ENCODE measurements around the gene SLC46A3. TPM values are rescaled to one million over a fixed set of nuclear protein-coding genes. Genes with fewer than 3 reads are reported as not detected.
A peak's percentile ranks its signal among the peaks of the same experiment; 100 is the strongest.

The SLC46A3 gene
- total and polyA plus RNA-seq, 2 experiments from 2014 or later, result 0.16 to 0.28 TPM

DNA sequence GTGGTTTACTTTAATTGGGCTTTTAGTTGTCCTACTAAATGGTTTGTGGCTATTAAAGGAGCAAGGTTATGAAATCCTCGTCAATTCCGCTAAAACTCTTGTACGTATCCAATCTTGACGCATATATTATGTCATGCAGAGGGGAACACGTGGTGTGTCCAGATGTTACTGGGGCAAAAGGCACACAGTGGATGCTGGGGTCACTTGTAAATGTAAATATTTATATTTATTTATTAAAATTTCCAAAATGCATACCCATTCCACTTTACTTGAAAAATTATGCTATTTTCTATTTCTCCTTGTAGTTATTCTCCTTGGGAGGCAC is 36.7 kb upstream of the SLC46A3 start (continued):
- TF ChIP-seq, protein P1, sequence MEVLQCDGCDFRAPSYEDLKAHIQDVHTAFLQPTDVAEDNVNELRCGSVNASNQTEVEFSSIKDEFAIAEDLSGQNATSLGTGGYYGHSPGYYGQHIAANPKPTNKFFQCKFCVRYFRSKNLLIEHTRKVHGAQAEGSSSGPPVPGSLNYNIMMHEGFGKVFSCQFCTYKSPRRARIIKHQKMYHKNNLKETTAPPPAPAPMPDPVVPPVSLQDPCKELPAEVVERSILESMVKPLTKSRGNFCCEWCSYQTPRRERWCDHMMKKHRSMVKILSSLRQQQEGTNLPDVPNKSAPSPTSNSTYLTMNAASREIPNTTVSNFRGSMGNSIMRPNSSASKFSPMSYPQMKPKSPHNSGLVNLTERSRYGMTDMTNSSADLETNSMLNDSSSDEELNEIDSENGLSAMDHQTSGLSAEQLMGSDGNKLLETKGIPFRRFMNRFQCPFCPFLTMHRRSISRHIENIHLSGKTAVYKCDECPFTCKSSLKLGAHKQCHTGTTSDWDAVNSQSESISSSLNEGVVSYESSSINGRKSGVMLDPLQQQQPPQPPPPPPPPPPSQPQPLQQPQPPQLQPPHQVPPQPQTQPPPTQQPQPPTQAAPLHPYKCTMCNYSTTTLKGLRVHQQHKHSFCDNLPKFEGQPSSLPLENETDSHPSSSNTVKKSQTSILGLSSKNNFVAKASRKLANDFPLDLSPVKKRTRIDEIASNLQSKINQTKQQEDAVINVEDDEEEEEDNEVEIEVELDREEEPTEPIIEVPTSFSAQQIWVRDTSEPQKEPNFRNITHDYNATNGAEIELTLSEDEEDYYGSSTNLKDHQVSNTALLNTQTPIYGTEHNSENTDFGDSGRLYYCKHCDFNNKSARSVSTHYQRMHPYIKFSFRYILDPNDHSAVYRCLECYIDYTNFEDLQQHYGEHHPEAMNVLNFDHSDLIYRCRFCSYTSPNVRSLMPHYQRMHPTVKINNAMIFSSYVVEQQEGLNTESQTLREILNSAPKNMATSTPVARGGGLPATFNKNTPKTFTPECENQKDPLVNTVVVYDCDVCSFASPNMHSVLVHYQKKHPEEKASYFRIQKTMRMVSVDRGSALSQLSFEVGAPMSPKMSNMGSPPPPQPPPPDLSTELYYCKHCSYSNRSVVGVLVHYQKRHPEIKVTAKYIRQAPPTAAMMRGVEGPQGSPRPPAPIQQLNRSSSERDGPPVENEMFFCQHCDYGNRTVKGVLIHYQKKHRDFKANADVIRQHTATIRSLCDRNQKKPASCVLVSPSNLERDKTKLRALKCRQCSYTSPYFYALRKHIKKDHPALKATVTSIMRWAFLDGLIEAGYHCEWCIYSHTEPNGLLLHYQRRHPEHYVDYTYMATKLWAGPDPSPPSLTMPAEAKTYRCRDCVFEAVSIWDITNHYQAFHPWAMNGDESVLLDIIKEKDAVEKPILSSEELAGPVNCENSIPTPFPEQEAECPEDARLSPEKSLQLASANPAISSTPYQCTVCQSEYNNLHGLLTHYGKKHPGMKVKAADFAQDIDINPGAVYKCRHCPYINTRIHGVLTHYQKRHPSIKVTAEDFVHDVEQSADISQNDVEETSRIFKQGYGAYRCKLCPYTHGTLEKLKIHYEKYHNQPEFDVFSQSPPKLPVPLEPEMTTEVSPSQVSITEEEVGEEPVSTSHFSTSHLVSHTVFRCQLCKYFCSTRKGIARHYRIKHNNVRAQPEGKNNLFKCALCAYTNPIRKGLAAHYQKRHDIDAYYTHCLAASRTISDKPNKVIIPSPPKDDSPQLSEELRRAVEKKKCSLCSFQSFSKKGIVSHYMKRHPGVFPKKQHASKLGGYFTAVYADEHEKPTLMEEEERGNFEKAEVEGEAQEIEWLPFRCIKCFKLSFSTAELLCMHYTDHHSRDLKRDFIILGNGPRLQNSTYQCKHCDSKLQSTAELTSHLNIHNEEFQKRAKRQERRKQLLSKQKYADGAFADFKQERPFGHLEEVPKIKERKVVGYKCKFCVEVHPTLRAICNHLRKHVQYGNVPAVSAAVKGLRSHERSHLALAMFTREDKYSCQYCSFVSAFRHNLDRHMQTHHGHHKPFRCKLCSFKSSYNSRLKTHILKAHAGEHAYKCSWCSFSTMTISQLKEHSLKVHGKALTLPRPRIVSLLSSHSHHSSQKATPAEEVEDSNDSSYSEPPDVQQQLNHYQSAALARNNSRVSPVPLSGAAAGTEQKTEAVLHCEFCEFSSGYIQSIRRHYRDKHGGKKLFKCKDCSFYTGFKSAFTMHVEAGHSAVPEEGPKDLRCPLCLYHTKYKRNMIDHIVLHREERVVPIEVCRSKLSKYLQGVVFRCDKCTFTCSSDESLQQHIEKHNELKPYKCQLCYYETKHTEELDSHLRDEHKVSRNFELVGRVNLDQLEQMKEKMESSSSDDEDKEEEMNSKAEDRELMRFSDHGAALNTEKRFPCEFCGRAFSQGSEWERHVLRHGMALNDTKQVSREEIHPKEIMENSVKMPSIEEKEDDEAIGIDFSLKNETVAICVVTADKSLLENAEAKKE (CRISPR knock-in tag; IDR thresholded peaks at IDR 0.05), result no peak
- TF ChIP-seq POLR2AphosphoS5 (IDR thresholded peaks at IDR 0.05; ENCODE audit: low read depth), result no peak

DNA sequence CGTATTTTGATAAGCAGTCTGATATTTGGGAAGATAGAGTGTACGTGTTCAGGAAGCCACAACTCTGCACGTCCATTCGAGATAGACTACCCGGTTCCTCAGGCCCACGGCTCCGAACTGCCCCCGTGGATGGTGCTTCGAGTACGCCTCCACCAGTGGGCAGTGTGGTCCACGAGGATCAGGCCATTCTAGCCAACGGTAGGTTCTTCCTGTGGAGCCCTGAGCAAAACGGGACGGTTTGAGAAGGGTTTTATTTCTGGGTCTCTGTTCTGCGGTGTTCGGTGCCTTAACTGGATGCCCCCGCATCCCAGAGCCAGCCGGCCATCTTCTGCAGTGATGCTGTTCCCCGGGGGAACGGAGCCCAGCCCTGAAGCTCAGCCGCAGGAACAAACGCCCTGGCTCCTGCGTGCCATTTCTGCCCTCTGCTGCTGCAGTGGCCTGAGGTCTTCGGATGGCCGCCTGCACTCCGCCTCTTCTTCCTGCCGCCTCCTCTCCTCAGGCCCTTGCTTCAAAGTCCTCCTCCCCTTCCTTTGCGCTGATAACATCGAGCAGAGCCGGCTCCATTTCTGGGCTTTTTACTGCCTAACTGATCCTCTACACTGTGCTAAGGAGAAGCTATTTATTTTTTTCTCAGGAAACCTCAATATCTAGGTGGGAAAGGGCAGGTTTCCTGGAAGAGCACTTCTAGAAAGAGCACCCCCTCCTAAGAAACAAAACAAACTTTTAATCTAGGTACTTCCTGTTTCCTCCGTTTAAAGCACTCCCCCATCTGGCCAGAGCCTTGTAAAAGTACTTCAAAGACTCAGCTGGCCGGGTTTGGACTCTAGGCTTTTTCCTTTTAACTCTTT is 36.2 kb upstream of the SLC46A3 start:
- Mint-ChIP-seq H3K4me3 (no peak overlapping the region; the same call in 2 of the 3 replicates), H3K4me1 (peaks cover 28% of the 10 kb centered on the region), H3K36me3 (ENCODE audit: low read depth) (peaks cover 17% of the 10 kb centered on the region), H3K27ac (peak overlapping the region; percentile 81), H3K27me3 (ENCODE audit: insufficient read depth, low read depth, poor library complexity) (peaks cover 10% of the 10 kb centered on the region), H3K9me3 (peaks cover 22% of the 10 kb centered on the region)
- no peak for TF ChIP-seq NANOG (IDR thresholded peaks at IDR 0.05; ENCODE audit: borderline replicate concordance)
- TF ChIP-seq, protein P2, sequence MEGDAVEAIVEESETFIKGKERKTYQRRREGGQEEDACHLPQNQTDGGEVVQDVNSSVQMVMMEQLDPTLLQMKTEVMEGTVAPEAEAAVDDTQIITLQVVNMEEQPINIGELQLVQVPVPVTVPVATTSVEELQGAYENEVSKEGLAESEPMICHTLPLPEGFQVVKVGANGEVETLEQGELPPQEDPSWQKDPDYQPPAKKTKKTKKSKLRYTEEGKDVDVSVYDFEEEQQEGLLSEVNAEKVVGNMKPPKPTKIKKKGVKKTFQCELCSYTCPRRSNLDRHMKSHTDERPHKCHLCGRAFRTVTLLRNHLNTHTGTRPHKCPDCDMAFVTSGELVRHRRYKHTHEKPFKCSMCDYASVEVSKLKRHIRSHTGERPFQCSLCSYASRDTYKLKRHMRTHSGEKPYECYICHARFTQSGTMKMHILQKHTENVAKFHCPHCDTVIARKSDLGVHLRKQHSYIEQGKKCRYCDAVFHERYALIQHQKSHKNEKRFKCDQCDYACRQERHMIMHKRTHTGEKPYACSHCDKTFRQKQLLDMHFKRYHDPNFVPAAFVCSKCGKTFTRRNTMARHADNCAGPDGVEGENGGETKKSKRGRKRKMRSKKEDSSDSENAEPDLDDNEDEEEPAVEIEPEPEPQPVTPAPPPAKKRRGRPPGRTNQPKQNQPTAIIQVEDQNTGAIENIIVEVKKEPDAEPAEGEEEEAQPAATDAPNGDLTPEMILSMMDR (conservative IDR thresholded peaks at IDR 0.05; ENCODE audit: low read depth in 2 of 2), result peak; percentile 53 to 61
- peaks cover 9% of the 10 kb centered on the region; the same call in 1 of the 2 replicates for H3K9me2 ChIP-seq (ENCODE audit: insufficient read depth)
- DNase-seq (ENCODE audit: low spot score) (peak; percentile 71), ATAC-seq (peak; percentile 78)
- H3K79me2 ChIP-seq (replicated peaks; ENCODE audit: insufficient read depth), result no peaks in the 10 kb centered on the region
- H3K4me3 ChIP-seq, result no peak overlapping the region; the same call in 1 of the 2 replicates
- H3K36me3 ChIP-seq (ENCODE audit: insufficient read depth), result peaks cover 4% of the 10 kb centered on the region; the same call in 1 of the 2 replicates
- H3K27me3 ChIP-seq (ENCODE audit: insufficient read depth), result no peaks in the 10 kb centered on the region
- H3K4me1 ChIP-seq (ENCODE audit: insufficient read depth), result peaks cover 8% of the 10 kb centered on the region; the same call in 1 of the 2 replicates
- no peak overlapping the region for H3K27ac ChIP-seq (ENCODE audit: low read depth)
- peak overlapping the region; percentile 93; the same call in 1 of the 2 replicates for H2AFZ ChIP-seq
- H3K4me2 ChIP-seq, result peak overlapping the region; percentile 59; the same call in 1 of the 2 replicates
- no peaks in the 10 kb centered on the region for H4K20me1 ChIP-seq (replicated peaks; ENCODE audit: insufficient read depth)
- H3F3A ChIP-seq (replicated peaks; ENCODE audit: low read depth), result no peaks in the 10 kb centered on the region

Measured in GM23338 (cell line).